GM12878 (cell line): ENCODE measurements around the gene SRBD1. TPM values are rescaled to one million over a fixed set of nuclear protein-coding genes. Genes with fewer than 3 reads are reported as not detected.

Source experiments
- CBFB ChIP-seq: IDR thresholded peaks from 2 replicates; pipeline ENCODE4 v1.6.1; 2016; ENCODE audit warnings: antibody characterized with exemption, low read depth
- CEBPB ChIP-seq, 2 experiments: fragments of 150-350 bp in 1 of 2; IDR thresholded peaks; 2 replicates each; pipeline ENCODE4 v1.6.1; 2012 to 2014; ENCODE audit warnings: low read depth in 2 of 2, low read length in 2 of 2, borderline replicate concordance in 1 of 2, inconsistent platforms in 1 of 2
- CREB1 ChIP-seq: IDR thresholded peaks from 2 replicates; pipeline ENCODE4 v1.6.1; 2012; ENCODE audit warnings: low read depth, mild to moderate bottlenecking, inconsistent platforms
- EGR1 ChIP-seq, 2 experiments: IDR thresholded peaks; 1 replicate in 1 of 2; 2 replicates in 1 of 2; pipeline ENCODE4 v1.6.1; 2011 to 2012; ENCODE audit warnings: low read depth in 2 of 2, low read length in 2 of 2, borderline replicate concordance in 1 of 2, mild to moderate bottlenecking in 1 of 2, moderate library complexity in 1 of 2
- EZH2 ChIP-seq: IDR thresholded peaks from 2 replicates; pipeline ENCODE4 v1.6.1; 2012; ENCODE audit warnings: low read depth, mild to moderate bottlenecking, control low read depth, inconsistent platforms, low read length, borderline replicate concordance; ENCODE audit not compliant: control insufficient read depth
- GATAD2B ChIP-seq: fragments of 450-650 bp; conservative IDR thresholded peaks from 2 replicates; pipeline ENCODE4 v1.6.1; 2017; ENCODE audit warnings: low read depth, mild to moderate bottlenecking, moderate library complexity
- HDAC2 ChIP-seq: fragments of 200-600 bp; sonication (generic); IDR thresholded peaks from 2 replicates; pipeline ENCODE4 v1.6.1; 2017
- IKZF2 ChIP-seq, 2 experiments: fragments of 450-650 bp; IDR thresholded peaks; 2 replicates each; pipeline ENCODE4 v1.6.1; 2017; ENCODE audit warnings: mild to moderate bottlenecking in 2 of 2, moderate library complexity in 2 of 2
- JUNB ChIP-seq: IDR thresholded peaks from 2 replicates; pipeline ENCODE4 v1.6.1; 2016; ENCODE audit warnings: antibody characterized with exemption, mild to moderate bottlenecking
- MEF2A ChIP-seq: IDR thresholded peaks from 2 replicates; pipeline ENCODE4 v1.6.1; 2011; ENCODE audit warnings: low read depth, mild to moderate bottlenecking, low read length, moderate library complexity; ENCODE audit not compliant: insufficient read depth
- MLLT1 ChIP-seq: fragments of 450-650 bp; IDR thresholded peaks from 2 replicates; pipeline ENCODE4 v1.6.1; 2016; ENCODE audit warnings: mild to moderate bottlenecking
- MTA2 ChIP-seq: fragments of 450-650 bp; IDR thresholded peaks from 2 replicates; pipeline ENCODE4 v1.6.1; 2016; ENCODE audit warnings: low read depth, mild to moderate bottlenecking, moderate library complexity
- NFXL1 ChIP-seq: fragments of 450-650 bp; IDR thresholded peaks from 2 replicates; pipeline ENCODE4 v1.6.1; 2017; ENCODE audit warnings: antibody characterized with exemption, mild to moderate bottlenecking, borderline replicate concordance
- PAX5 ChIP-seq: IDR thresholded peaks from 2 replicates; pipeline ENCODE4 v1.6.1; 2011; ENCODE audit warnings: low read depth, low read length, borderline replicate concordance
- PML ChIP-seq: IDR thresholded peaks from 2 replicates; pipeline ENCODE4 v1.6.1; 2012; ENCODE audit warnings: low read length, inconsistent platforms
- POLR2A ChIP-seq: IDR thresholded peaks from 2 replicates; pipeline ENCODE4 v1.6.1; 2011; ENCODE audit warnings: low read depth, mild to moderate bottlenecking, low read length
- POLR2AphosphoS2 ChIP-seq: IDR thresholded peaks from 2 replicates; pipeline ENCODE4 v1.6.1; 2011; ENCODE audit warnings: low read depth, mild to moderate bottlenecking, low read length, improper control_type of control experiment, moderate library complexity
- RAD51 ChIP-seq: fragments of 450-650 bp; IDR thresholded peaks from 2 replicates; pipeline ENCODE4 v1.6.1; 2016; ENCODE audit warnings: moderate library complexity, mild to moderate bottlenecking, inconsistent platforms
- RFX5 ChIP-seq: IDR thresholded peaks from 2 replicates; pipeline ENCODE4 v1.6.1; 2011; ENCODE audit warnings: low read depth, low read length, improper control_type of control experiment
- RUNX3 ChIP-seq: IDR thresholded peaks from 2 replicates; pipeline ENCODE4 v1.6.1; 2012; ENCODE audit warnings: low read length, inconsistent platforms
- SMAD1 ChIP-seq: fragments of 450-650 bp; IDR thresholded peaks from 2 replicates; pipeline ENCODE4 v1.6.1; 2018; ENCODE audit warnings: mild to moderate bottlenecking, low read depth; ENCODE audit not compliant: partially characterized antibody
- SMC3 ChIP-seq: IDR thresholded peaks from 2 replicates; pipeline ENCODE4 v1.6.1; 2011; ENCODE audit warnings: low read length, improper control_type of control experiment, borderline replicate concordance
- SUPT20H ChIP-seq: IDR thresholded peaks from 2 replicates; pipeline ENCODE4 v1.6.1; 2011; ENCODE audit warnings: low read depth, mild to moderate bottlenecking, low read length, moderate library complexity, borderline replicate concordance; ENCODE audit not compliant: control insufficient read depth
- TCF12 ChIP-seq: IDR thresholded peaks from 2 replicates; pipeline ENCODE4 v1.6.1; 2011; ENCODE audit warnings: low read depth, mild to moderate bottlenecking, low read length
- YY1 ChIP-seq: IDR thresholded peaks from 2 replicates; pipeline ENCODE4 v1.6.1; 2011; ENCODE audit warnings: low read depth, mild to moderate bottlenecking, low read length
- polyA plus RNA-seq, 11 experiments: library from polyadenylated mRNA; depleted of rRNA in 4 of 11; unstranded in 6 of 11; stranded (reverse) in 5 of 11; fragments of >200 nt; fragmentation: Nextera tagmentation in 4 of 11; fragmentation: Illumina TruSeq in 1 of 11; extraction: Ambion mirVana in 4 of 11; extraction: Trizol in 1 of 11; gene quantifications; 1 replicate in 1 of 11; 2 replicates in 10 of 11; pipeline versions ENCODE4 v1.2.1 to v1.2.3, GENCODE V29; 2011 to 2016; ENCODE audit warnings: inconsistent platforms in 2 of 11, missing spikeins in 2 of 11, low read depth in 1 of 11
- total RNA-seq, 4 experiments: library from RNA; depleted of rRNA in 3 of 4; stranded (reverse); fragments of >200 nt in 3 of 4; fragmentation: Illumina TruSeq in 1 of 4; extraction: Trizol in 1 of 4; gene quantifications; 2 replicates each; pipeline versions ENCODE4 v1.2.1 to v1.2.3, GENCODE V29; 2013 to 2021
- TF ChIP-seq, protein P1 (sequence below): fragments of 450-650 bp; conservative IDR thresholded peaks from 2 replicates; pipeline ENCODE4 v1.6.1; 2017; ENCODE audit warnings: mild to moderate bottlenecking, moderate library complexity
- TF ChIP-seq, protein P2 (sequence below): IDR thresholded peaks from 2 replicates; pipeline ENCODE4 v1.6.1; 2012; ENCODE audit warnings: low read depth, low read length, improper control_type of control experiment

Gene SRBD1
- total and polyA plus RNA-seq, 10 of the 15 experiments (the other 5 are each of a cell fraction or from before 2014, with no cell fraction given), result 9.7 to 33.1 (median 20.1) TPM

DNA sequence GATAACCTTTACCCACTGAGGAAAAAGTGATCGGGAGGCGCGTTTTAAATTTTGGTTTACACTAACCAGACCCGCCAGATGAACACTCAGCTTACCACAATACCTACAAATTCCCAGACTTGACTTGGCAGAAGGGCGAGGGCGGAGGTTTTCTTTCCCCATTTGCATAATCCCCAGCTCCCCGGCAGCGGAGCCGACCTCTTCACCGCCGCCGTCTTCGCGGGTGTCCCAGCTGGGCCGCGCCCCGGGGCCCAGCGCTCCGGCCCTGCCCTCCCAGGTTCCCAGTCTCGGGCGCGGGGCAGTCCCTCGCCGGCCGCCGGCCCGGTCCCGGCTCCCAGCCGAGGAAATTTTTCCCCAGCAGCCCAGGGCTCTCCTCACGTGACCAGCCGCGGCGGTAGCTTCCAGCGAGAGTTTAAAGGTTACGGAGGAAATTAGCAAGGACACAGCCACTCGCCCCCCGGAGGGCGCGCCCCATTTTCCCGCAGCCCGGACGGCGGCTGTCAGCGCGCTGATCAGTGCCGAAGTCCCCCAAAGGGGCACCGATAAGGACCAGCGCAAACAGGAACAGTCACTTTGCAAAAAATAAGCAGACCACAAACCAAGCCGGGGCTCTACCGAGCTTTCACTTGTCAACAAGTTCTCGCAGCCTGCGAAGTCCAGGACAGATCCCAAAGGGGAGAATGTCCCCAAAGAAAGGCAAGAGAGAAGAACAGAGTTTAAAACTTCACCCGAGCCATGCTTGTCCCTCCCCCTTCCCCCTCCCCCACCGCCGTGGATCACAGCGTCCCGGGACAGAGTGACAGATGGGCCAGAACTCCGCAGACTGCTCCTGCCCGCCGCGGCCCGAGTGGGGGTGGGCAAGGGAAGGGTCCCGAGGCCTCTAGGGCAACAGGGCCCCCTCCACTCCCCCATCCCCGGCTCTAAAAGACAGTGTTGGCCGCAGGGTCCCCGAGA, 39.1 kb upstream of the SRBD1 start (continued):
- TF ChIP-seq POLR2AphosphoS2, result no peak
- no peak for TF ChIP-seq CBFB
- TF ChIP-seq, protein P1, sequence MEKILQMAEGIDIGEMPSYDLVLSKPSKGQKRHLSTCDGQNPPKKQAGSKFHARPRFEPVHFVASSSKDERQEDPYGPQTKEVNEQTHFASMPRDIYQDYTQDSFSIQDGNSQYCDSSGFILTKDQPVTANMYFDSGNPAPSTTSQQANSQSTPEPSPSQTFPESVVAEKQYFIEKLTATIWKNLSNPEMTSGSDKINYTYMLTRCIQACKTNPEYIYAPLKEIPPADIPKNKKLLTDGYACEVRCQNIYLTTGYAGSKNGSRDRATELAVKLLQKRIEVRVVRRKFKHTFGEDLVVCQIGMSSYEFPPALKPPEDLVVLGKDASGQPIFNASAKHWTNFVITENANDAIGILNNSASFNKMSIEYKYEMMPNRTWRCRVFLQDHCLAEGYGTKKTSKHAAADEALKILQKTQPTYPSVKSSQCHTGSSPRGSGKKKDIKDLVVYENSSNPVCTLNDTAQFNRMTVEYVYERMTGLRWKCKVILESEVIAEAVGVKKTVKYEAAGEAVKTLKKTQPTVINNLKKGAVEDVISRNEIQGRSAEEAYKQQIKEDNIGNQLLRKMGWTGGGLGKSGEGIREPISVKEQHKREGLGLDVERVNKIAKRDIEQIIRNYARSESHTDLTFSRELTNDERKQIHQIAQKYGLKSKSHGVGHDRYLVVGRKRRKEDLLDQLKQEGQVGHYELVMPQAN, result peak; percentile 66; the same call in 1 of the 2 replicates
- no peak for TF ChIP-seq MLLT1
- 0 out of 2 replicates have a peak, but pooled peaks have one; percentile 21 for TF ChIP-seq CREB1
- TF ChIP-seq CEBPB (IDR thresholded peaks at IDR 0.05; ENCODE audit: borderline replicate concordance in 1 of 2, low read depth in 2 of 2, low read length in 2 of 2), result no peak
- TF ChIP-seq YY1, result 0 out of 2 replicates have a peak, but pooled peaks have one; percentile 13
- TF ChIP-seq, protein P2, sequence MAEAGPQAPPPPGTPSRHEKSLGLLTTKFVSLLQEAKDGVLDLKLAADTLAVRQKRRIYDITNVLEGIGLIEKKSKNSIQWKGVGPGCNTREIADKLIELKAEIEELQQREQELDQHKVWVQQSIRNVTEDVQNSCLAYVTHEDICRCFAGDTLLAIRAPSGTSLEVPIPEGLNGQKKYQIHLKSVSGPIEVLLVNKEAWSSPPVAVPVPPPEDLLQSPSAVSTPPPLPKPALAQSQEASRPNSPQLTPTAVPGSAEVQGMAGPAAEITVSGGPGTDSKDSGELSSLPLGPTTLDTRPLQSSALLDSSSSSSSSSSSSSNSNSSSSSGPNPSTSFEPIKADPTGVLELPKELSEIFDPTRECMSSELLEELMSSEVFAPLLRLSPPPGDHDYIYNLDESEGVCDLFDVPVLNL, result no peak
- peak; percentile 1 to 48; a peak in 1 of 4 replicates for TF ChIP-seq IKZF2 (IDR thresholded peaks at IDR 0.05)
- no peak for TF ChIP-seq SUPT20H
- 0 out of 2 replicates have a peak, but pooled peaks have one; percentile 16 for TF ChIP-seq SMC3
- peak; percentile 23; the same call in 1 of the 2 replicates for TF ChIP-seq POLR2A
- no peak for TF ChIP-seq PAX5
- TF ChIP-seq SMAD1, result no peak
- TF ChIP-seq JUNB, result no peak
- 0 out of 3 replicates have a peak, but pooled peaks of 1 of the 2 experiments have one; percentile 4 for TF ChIP-seq EGR1 (IDR thresholded peaks at IDR 0.05; ENCODE audit: borderline replicate concordance in 1 of 2, low read depth in 2 of 2, low read length in 2 of 2)
- no peak for TF ChIP-seq MTA2
- TF ChIP-seq MEF2A, result no peak
- TF ChIP-seq PML, result peak; percentile 25; the same call in 1 of the 2 replicates
- no peak for TF ChIP-seq HDAC2
- peak; percentile 53 for TF ChIP-seq GATAD2B
- peak; percentile 68 for TF ChIP-seq RAD51
- TF ChIP-seq NFXL1, result no peak
- TF ChIP-seq RUNX3, result peak; percentile 63
- no peak for TF ChIP-seq EZH2
- TF ChIP-seq TCF12, result no peak
- TF ChIP-seq RFX5, result no peak
